ENCODE measurements around the gene CASP1.

Gene CASP1

GRCh38 chr11:105033781-105034180 lies 1.2 kb downstream of the CASP1 start:
- no peak for TF ChIP-seq CTCF (conservative IDR thresholded peaks at IDR 0.05; ENCODE audit: low read depth, low read length)
- no peak for DNase-seq (ENCODE audit: low read depth)
- no peak overlapping the region for H3K4me3 ChIP-seq (ENCODE audit: low read length)

DNA sequence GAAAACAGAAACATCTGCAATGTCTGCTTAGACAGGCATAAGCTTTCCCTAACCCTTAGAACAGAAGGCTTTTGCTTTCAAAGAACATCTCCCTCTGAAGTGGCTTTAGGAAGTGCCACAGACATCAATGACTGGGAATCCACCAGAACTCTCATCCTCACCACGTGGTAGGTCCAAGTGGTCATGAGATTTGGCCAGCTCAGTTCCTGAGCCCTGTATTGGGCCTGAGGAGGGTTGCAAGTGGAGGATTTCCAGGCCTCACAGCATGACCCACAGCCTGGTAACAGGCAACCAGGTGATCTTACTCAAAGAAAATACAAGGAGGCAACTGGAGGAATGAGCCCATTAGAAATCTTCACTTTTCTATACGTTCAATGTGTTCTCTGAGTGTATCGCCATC lies 1.6 kb downstream of the CASP1 start:
- DNase-seq (ENCODE audit: low read depth): no peak
- no peak for TF ChIP-seq CTCF (conservative IDR thresholded peaks at IDR 0.05; ENCODE audit: low read depth, low read length)
- H3K4me3 ChIP-seq (ENCODE audit: low read length): no peak overlapping the region

GRCh38 chr11:105032495-105032894 lies 2.4 kb downstream of the CASP1 start:
- no peak for DNase-seq (ENCODE audit: low read depth)
- H3K4me3 ChIP-seq (ENCODE audit: low read length): no peak overlapping the region
- TF ChIP-seq CTCF (conservative IDR thresholded peaks at IDR 0.05; ENCODE audit: low read depth, low read length): no peak

GRCh38 chr11:105027678-105028077 lies 7.3 kb downstream of the CASP1 start:
- H3K4me3 ChIP-seq (ENCODE audit: low read length): no peak overlapping the region
- no peak for TF ChIP-seq CTCF (conservative IDR thresholded peaks at IDR 0.05; ENCODE audit: low read depth, low read length)
- no peak for DNase-seq (ENCODE audit: low read depth)

- TF ChIP-seq CTCF (conservative IDR thresholded peaks at IDR 0.05; ENCODE audit: low read depth, low read length): no peak
- H3K4me3 ChIP-seq (ENCODE audit: low read length): no peak overlapping the region
- no peak for DNase-seq (ENCODE audit: low read depth)
These were observed 10.6 kb downstream of the CASP1 start for GRCh38 chr11:105024394-105024793.

- TF ChIP-seq CTCF (conservative IDR thresholded peaks at IDR 0.05; ENCODE audit: low read depth, low read length): no peak
- DNase-seq (ENCODE audit: low read depth): no peak
- no peak within 1 kb of the TSS for H3K4me3 ChIP-seq (ENCODE audit: low read length)
These were observed 11.9 kb downstream of the CASP1 start, which contains the start of gene CASP5 for GRCh38 chr11:105023003-105023402. Gene CASP5 (minus strand): TSS chr11:105023168. CDS start chr11:105023136, 32 bp downstream.

- DNase-seq (ENCODE audit: low read depth): no peak
- TF ChIP-seq CTCF (conservative IDR thresholded peaks at IDR 0.05; ENCODE audit: low read depth, low read length): no peak
- H3K4me3 ChIP-seq (ENCODE audit: low read length): no peak overlapping the region
These were observed 12.4 kb downstream of the CASP1 start for GRCh38 chr11:105022527-105022926.
